SU-DHL-6 (cell line): ENCODE measurements around the gene TBC1D5.

Experiments used
- EZH2phosphoT487 ChIP-seq: fragments of 200-600 bp; sonication (generic), shearing (Covaris generic); conservative IDR thresholded peaks from 2 replicates; pipeline ENCODE4 v1.6.1; 2018; ENCODE audit warnings: mild to moderate bottlenecking, antibody characterized with exemption, low read length, moderate library complexity, mixed read lengths
- TF ChIP-seq, protein P1 (sequence below): fragments of 200-600 bp; sonication (generic); IDR thresholded peaks from one replicate; pipeline ENCODE4 v1.5.1; 2017; ENCODE audit warnings: antibody characterized with exemption, mild to moderate bottlenecking, low read length, moderate library complexity; ENCODE audit not compliant: insufficient read depth, poor library complexity, severe bottlenecking

GRCh38 chr3:17782751-17783150 is 40.3 kb upstream of the TBC1D5 start:
- TF ChIP-seq, protein P1, sequence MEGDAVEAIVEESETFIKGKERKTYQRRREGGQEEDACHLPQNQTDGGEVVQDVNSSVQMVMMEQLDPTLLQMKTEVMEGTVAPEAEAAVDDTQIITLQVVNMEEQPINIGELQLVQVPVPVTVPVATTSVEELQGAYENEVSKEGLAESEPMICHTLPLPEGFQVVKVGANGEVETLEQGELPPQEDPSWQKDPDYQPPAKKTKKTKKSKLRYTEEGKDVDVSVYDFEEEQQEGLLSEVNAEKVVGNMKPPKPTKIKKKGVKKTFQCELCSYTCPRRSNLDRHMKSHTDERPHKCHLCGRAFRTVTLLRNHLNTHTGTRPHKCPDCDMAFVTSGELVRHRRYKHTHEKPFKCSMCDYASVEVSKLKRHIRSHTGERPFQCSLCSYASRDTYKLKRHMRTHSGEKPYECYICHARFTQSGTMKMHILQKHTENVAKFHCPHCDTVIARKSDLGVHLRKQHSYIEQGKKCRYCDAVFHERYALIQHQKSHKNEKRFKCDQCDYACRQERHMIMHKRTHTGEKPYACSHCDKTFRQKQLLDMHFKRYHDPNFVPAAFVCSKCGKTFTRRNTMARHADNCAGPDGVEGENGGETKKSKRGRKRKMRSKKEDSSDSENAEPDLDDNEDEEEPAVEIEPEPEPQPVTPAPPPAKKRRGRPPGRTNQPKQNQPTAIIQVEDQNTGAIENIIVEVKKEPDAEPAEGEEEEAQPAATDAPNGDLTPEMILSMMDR, result no peak
- TF ChIP-seq EZH2phosphoT487, result no peak
